Stomach (tissue), 4 donors: ENCODE results near the gene DDOST.

Experiments
- EP300 ChIP-seq: sonication (generic); formaldehyde crosslinking; IDR thresholded peaks from one replicate; pipeline ENCODE4 v1.6.1; 2017; ENCODE audit warnings: antibody characterized with exemption
- POLR2A ChIP-seq, 4 donors: fragments of 450-650 bp; IDR thresholded peaks; one replicate each; pipeline ENCODE4 v1.6.1; 2016; ENCODE audit warnings: antibody characterized with exemption in 4 of 4, control low read depth in 2 of 4, mild to moderate bottlenecking in 1 of 4, moderate library complexity in 1 of 4
- TF ChIP-seq, protein P1 (sequence below), 7 experiments: fragments of 450-650 bp in 4 of 7; fragments of 200-600 bp in 3 of 7; sonication (generic) in 3 of 7; IDR thresholded peaks; one replicate each; pipeline ENCODE4 v1.5.1; 2016 to 2019; ENCODE audit warnings: antibody characterized with exemption in 7 of 7, control low read depth in 2 of 7, mild to moderate bottlenecking in 1 of 7

DNA sequence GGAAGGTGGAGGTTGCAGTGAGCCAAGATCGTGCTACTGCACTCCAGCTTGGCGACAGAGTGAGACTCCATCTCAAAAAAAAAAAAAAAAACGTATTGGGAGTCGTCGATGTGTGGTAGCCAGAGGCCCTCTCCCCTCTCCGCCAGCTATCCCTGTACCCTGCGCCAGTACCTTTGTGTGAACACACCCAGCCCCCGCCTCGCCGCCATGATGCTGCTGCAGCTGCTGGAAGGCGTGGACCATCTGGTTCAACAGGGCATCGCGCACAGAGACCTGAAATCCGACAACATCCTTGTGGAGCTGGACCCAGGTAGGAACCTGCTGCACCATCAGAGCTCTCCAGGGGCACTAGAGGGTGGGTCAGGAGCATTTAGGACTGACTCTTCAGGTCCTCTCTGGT is 15.8 kb downstream of the DDOST start:
- TF ChIP-seq, protein P1, sequence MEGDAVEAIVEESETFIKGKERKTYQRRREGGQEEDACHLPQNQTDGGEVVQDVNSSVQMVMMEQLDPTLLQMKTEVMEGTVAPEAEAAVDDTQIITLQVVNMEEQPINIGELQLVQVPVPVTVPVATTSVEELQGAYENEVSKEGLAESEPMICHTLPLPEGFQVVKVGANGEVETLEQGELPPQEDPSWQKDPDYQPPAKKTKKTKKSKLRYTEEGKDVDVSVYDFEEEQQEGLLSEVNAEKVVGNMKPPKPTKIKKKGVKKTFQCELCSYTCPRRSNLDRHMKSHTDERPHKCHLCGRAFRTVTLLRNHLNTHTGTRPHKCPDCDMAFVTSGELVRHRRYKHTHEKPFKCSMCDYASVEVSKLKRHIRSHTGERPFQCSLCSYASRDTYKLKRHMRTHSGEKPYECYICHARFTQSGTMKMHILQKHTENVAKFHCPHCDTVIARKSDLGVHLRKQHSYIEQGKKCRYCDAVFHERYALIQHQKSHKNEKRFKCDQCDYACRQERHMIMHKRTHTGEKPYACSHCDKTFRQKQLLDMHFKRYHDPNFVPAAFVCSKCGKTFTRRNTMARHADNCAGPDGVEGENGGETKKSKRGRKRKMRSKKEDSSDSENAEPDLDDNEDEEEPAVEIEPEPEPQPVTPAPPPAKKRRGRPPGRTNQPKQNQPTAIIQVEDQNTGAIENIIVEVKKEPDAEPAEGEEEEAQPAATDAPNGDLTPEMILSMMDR (IDR thresholded peaks at IDR 0.05): no peak
- TF ChIP-seq EP300 (no peak), POLR2A (IDR thresholded peaks at IDR 0.05) (no peak)
